ENCODE results near the gene COL24A1. TPM values are rescaled to one million over a fixed set of nuclear protein-coding genes. Genes with fewer than 3 reads are reported as not detected.
"Not testable (repeated sequence)": the region's sequence is repeated elsewhere in the genome, so short reads cannot be mapped to it uniquely, and the experiment has no call there.

Gene COL24A1
- polyA plus RNA-seq, 4 donors, result 0.07 to 2.4 (median 0.27) TPM; not detected in 1

DNA sequence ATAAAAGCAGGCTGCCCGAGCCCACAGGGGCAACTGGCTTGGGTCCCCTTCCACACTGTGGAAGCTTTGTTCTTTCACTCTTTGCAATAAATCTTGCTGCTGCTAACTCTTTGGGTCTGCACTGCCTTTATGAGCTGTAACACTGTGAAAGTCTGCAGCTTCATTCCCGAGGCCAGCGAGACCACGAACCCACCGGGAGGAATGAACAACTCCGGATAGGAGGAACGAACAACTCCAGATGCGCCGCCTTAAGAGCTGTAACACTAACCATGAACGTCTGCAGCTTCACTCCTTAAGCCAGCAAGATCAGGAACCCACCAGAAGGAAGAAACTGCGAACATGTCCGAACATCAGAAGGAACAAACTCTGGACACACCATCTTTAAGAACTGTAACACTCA is 45.0 kb downstream of the COL24A1 start:
- not testable (repeated sequence) for H3K9me3 ChIP-seq (ENCODE audit: control insufficient read depth in 2 of 2, insufficient read depth in 1 of 2, low read depth in 1 of 2, low read length in 1 of 2); H3K36me3 ChIP-seq (ENCODE audit: control insufficient read depth in 3 of 3, insufficient read depth in 2 of 3, low read depth in 1 of 3, low read length in 3 of 3); H3K27me3 ChIP-seq (ENCODE audit: control insufficient read depth in 3 of 3, insufficient read depth in 3 of 3, low read length in 3 of 3); H3K4me3 ChIP-seq (ENCODE audit: low read depth in 1 of 3, low read length in 3 of 3); H3K27ac ChIP-seq (ENCODE audit: low read depth in 1 of 3, low read length in 2 of 3); H3K4me1 ChIP-seq (ENCODE audit: control insufficient read depth in 3 of 3, insufficient read depth in 2 of 3, low read depth in 1 of 3, low read length in 2 of 3); DNase-seq; FAIRE-seq
- 88 to 93% (median 92%) methylated on average over 12 of the region's 12 CpGs for WGBS, 3 donors

DNA sequence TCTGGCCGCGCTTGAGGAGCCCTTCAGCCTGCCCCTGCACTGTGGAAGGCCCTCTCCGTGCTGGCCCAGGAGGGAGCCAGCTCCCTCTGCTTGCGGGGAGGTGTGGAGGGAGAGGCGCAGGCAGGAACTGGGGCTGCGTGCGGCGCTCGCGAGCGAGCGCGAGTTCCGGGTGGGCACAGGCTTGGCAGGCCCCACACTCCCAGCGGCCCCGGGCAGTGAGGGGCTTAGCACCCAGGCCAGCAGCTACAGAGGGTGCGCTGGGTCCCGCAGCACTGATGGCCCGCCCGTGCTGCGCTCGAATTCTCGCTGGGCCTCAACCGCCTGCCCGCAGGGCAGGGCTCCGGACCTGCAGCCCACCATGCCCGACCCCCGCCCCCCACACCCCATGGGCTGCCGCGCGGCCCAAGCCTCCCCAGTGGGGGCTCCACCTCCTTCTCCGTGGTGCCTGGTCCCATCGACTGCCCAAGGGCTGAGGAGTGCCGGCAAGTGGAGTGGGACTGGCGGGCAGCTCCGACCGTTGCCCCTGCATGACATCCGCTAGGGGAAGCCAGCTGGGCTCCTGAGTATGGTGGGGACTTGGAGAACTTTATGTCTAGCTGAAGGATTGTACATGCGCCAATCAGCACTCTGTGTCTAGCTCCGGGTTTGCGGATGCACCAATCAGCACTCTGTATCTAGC is 46.0 kb downstream of the COL24A1 start:
- Histone ChIP-seq H3K9me3 (ENCODE audit: control insufficient read depth in 2 of 2, insufficient read depth in 1 of 2, low read depth in 1 of 2, low read length in 1 of 2) (no peaks in the 10 kb centered on the region), H3K4me1 (ENCODE audit: control insufficient read depth in 3 of 3, insufficient read depth in 2 of 3, low read depth in 1 of 3, low read length in 2 of 3) (no peaks in the 10 kb centered on the region), H3K4me3 (ENCODE audit: low read depth in 1 of 3, low read length in 3 of 3) (no peak overlapping the region), H3K27me3 (ENCODE audit: control insufficient read depth in 3 of 3, insufficient read depth in 3 of 3, low read length in 3 of 3) (no peaks in the 10 kb centered on the region), H3K27ac (ENCODE audit: low read depth in 1 of 3, low read length in 2 of 3) (no peak overlapping the region), H3K36me3 (ENCODE audit: control insufficient read depth in 3 of 3, insufficient read depth in 2 of 3, low read depth in 1 of 3, low read length in 3 of 3) (no peaks in the 10 kb centered on the region)
- 97 to 98% (median 97%) methylated on average over 38 to 41 of the region's 41 CpGs for WGBS, 3 donors
- FAIRE-seq, result no peak
- no peak for DNase-seq

- DNase-seq (no peak), FAIRE-seq (no peak)
- Histone ChIP-seq H3K36me3 (ENCODE audit: control insufficient read depth in 3 of 3, insufficient read depth in 2 of 3, low read depth in 1 of 3, low read length in 3 of 3) (no peaks in the 10 kb centered on the region), H3K9me3 (ENCODE audit: control insufficient read depth in 2 of 2, insufficient read depth in 1 of 2, low read depth in 1 of 2, low read length in 1 of 2) (no peaks in the 10 kb centered on the region), H3K4me3 (ENCODE audit: low read depth in 1 of 3, low read length in 3 of 3) (no peak overlapping the region), H3K27me3 (ENCODE audit: control insufficient read depth in 3 of 3, insufficient read depth in 3 of 3, low read length in 3 of 3) (no peaks in the 10 kb centered on the region), H3K4me1 (ENCODE audit: control insufficient read depth in 3 of 3, insufficient read depth in 2 of 3, low read depth in 1 of 3, low read length in 2 of 3) (no peaks in the 10 kb centered on the region), H3K27ac (ENCODE audit: low read depth in 1 of 3, low read length in 2 of 3) (no peak overlapping the region)
- 66 to 89% (median 83%) methylated on average over 2 of the region's 2 CpGs for WGBS, 3 donors
Measured at GRCh38 chr1:86105533-86105866, 51.1 kb downstream of the COL24A1 start.

DNA sequence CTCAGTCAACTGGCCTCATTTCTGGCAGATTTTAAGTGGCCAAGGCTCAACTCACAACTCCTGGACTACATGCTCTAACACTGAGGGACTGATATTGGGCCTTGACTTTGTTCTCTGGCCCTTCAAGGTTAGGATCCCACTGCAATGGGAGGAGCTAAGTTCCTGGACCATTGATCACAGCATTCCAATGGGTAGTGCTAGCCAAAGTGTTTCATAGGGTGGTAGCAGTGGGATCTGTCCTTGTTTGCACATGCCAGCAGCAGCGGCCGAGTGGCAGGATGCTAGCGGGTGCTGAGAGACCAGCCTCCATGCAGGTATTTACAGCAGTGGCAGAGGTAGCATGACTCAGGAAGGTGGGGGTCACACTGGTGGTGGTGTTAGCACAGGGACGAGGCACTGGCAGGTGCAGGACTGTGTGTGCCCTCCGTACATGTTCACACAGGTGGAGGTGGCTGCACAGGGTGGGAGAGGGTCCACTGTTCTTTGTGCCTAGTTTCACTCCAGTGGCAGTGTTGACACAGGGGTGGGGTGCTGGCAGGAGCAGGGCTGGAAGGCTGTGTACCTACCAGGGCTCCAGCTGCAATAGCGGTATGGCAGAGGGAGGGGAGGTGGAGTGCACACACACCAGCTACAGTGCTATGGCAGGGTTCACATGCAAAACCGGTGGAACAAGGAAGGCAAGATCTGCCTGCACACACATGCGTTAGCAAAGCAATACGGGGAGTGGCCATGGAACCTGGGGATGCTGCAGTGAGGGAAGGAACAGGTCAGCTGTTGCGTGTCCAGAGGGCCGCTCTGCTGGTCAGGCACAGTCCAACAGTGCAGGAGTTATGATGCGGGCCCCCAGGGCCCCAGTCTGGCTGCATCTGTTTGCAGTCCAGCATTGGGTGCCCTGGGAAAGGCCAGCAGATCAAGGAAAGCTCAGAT is 51.7 kb downstream of the COL24A1 start:
- H3K4me1 ChIP-seq (ENCODE audit: control insufficient read depth in 3 of 3, insufficient read depth in 2 of 3, low read depth in 1 of 3, low read length in 2 of 3), result no peaks in the 10 kb centered on the region
- H3K4me3 ChIP-seq (ENCODE audit: low read depth in 1 of 3, low read length in 3 of 3), result no peak overlapping the region
- no peak overlapping the region for H3K27ac ChIP-seq (ENCODE audit: low read depth in 1 of 3, low read length in 2 of 3)
- WGBS, 3 donors, result 52 to 77% (median 61%) methylated on average over 12 of the region's 12 CpGs
- DNase-seq, result peak in 1 of 2 donors; percentile 22
- H3K36me3 ChIP-seq (ENCODE audit: control insufficient read depth in 3 of 3, insufficient read depth in 2 of 3, low read depth in 1 of 3, low read length in 3 of 3), result no peaks in the 10 kb centered on the region
- H3K9me3 ChIP-seq (ENCODE audit: control insufficient read depth in 2 of 2, insufficient read depth in 1 of 2, low read depth in 1 of 2, low read length in 1 of 2), result no peaks in the 10 kb centered on the region
- H3K27me3 ChIP-seq (ENCODE audit: control insufficient read depth in 3 of 3, insufficient read depth in 3 of 3, low read length in 3 of 3), result no peaks in the 10 kb centered on the region
- no peak for FAIRE-seq

- H3K4me3 ChIP-seq (ENCODE audit: low read depth in 1 of 3, low read length in 3 of 3), result no peak overlapping the region
- FAIRE-seq, result no peak
- no peaks in the 10 kb centered on the region for H3K4me1 ChIP-seq (ENCODE audit: control insufficient read depth in 3 of 3, insufficient read depth in 2 of 3, low read depth in 1 of 3, low read length in 2 of 3)
- no peaks in the 10 kb centered on the region for H3K27me3 ChIP-seq (ENCODE audit: control insufficient read depth in 3 of 3, insufficient read depth in 3 of 3, low read length in 3 of 3)
- no peak overlapping the region for H3K27ac ChIP-seq (ENCODE audit: low read depth in 1 of 3, low read length in 2 of 3)
- DNase-seq, result no peak
- WGBS, 3 donors, result 43 to 56% (median 51%) methylated on average over 2 of the region's 2 CpGs
- no peaks in the 10 kb centered on the region for H3K36me3 ChIP-seq (ENCODE audit: control insufficient read depth in 3 of 3, insufficient read depth in 2 of 3, low read depth in 1 of 3, low read length in 3 of 3)
- H3K9me3 ChIP-seq (ENCODE audit: control insufficient read depth in 2 of 2, insufficient read depth in 1 of 2, low read depth in 1 of 2, low read length in 1 of 2), result no peaks in the 10 kb centered on the region
Measured at GRCh38 chr1:86101616-86102015, 55.0 kb downstream of the COL24A1 start.

- Histone ChIP-seq H3K9me3 (ENCODE audit: control insufficient read depth in 2 of 2, insufficient read depth in 1 of 2, low read depth in 1 of 2, low read length in 1 of 2) (no peaks in the 10 kb centered on the region), H3K27ac (ENCODE audit: low read depth in 1 of 3, low read length in 2 of 3) (no peak overlapping the region), H3K27me3 (ENCODE audit: control insufficient read depth in 3 of 3, insufficient read depth in 3 of 3, low read length in 3 of 3) (no peaks in the 10 kb centered on the region), H3K4me3 (ENCODE audit: low read depth in 1 of 3, low read length in 3 of 3) (no peak overlapping the region), H3K4me1 (ENCODE audit: control insufficient read depth in 3 of 3, insufficient read depth in 2 of 3, low read depth in 1 of 3, low read length in 2 of 3) (no peaks in the 10 kb centered on the region), H3K36me3 (ENCODE audit: control insufficient read depth in 3 of 3, insufficient read depth in 2 of 3, low read depth in 1 of 3, low read length in 3 of 3) (no peaks in the 10 kb centered on the region)
- FAIRE-seq, result no peak
- 21 to 48% (median 47%) methylated on average over 1 of the region's 1 CpG for WGBS, 3 donors
- DNase-seq, result no peak
Measured at GRCh38 chr1:86100401-86100800, 56.2 kb downstream of the COL24A1 start.

DNA sequence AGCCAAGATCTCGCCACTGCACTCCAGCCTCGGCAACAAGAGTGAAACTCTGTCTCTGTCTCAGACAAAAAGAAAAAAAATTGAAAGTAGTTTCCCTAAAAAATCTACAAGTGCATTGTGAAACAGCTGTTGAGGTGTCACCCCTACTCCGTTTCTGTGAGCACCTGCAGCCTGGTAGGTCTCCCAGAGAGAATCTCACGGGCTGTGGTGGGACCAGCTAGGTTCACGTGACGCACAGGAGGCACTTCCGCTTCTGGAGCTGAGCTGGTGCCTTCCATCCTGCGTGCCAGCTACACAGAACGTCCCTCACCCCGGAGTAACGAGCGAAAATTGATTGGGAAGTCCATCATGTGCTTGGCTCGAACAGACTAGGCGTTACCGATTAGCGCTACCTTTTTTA is 66.8 kb downstream of the COL24A1 start:
- H3K4me3 ChIP-seq (ENCODE audit: low read depth in 1 of 3, low read length in 3 of 3), result no peak overlapping the region

DNA sequence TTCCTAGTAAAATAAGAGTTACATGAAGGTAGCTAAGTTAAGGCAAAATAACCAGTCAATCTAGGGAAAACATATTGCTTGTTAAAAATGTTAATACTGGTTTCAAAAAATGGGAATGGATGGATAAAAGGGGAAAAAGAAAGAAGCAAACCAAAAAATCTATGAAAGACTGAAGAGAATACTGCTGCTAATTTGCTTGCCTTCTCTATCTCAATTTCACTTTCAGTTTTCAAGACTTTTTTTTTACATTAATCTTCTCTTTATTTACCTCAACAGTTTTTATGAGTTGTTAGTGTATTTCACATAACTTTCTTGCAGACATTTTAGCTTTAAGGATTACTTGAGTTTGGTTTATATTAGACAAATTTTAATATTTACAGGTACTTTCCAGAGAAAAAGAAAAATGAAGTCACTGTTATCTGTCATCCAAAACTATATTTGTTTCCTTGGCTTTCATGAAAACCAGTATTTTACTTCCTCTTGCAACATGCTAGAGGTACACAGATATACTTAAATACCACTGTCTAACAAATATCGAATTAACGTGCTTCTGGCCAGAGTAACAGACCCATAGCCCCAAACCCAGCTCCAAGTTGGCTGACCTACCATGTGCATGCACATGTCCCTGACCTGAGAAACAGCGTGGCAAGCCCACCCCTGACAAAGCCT is 70.7 kb downstream of the COL24A1 start:
- no peaks in the 10 kb centered on the region for H3K4me1 ChIP-seq (ENCODE audit: control insufficient read depth in 3 of 3, insufficient read depth in 2 of 3, low read depth in 1 of 3, low read length in 2 of 3)
- FAIRE-seq, result no peak
- H3K36me3 ChIP-seq (ENCODE audit: control insufficient read depth in 3 of 3, insufficient read depth in 2 of 3, low read depth in 1 of 3, low read length in 3 of 3), result no peaks in the 10 kb centered on the region
- no peak overlapping the region for H3K27ac ChIP-seq (ENCODE audit: low read depth in 1 of 3, low read length in 2 of 3)
- no peaks in the 10 kb centered on the region for H3K9me3 ChIP-seq (ENCODE audit: control insufficient read depth in 2 of 2, insufficient read depth in 1 of 2, low read depth in 1 of 2, low read length in 1 of 2)
- DNase-seq, result no peak
- WGBS, 3 donors, result 73 to 85% (median 76%) methylated on average over 3 of the region's 3 CpGs
- H3K4me3 ChIP-seq (ENCODE audit: low read depth in 1 of 3, low read length in 3 of 3), result no peak overlapping the region
- no peaks in the 10 kb centered on the region for H3K27me3 ChIP-seq (ENCODE audit: control insufficient read depth in 3 of 3, insufficient read depth in 3 of 3, low read length in 3 of 3)

More for the DNA sequence above, 66.8 kb downstream of the COL24A1 start:
- no peak for DNase-seq
- H3K27me3 ChIP-seq (ENCODE audit: control insufficient read depth in 3 of 3, insufficient read depth in 3 of 3, low read length in 3 of 3), result no peaks in the 10 kb centered on the region
- no peak for FAIRE-seq
- no peaks in the 10 kb centered on the region for H3K9me3 ChIP-seq (ENCODE audit: control insufficient read depth in 2 of 2, insufficient read depth in 1 of 2, low read depth in 1 of 2, low read length in 1 of 2)
- no peak overlapping the region for H3K27ac ChIP-seq (ENCODE audit: low read depth in 1 of 3, low read length in 2 of 3)
- WGBS, 3 donors, result 85 to 92% (median 87%) methylated on average over 16 of the region's 16 CpGs
- no peaks in the 10 kb centered on the region for H3K4me1 ChIP-seq (ENCODE audit: control insufficient read depth in 3 of 3, insufficient read depth in 2 of 3, low read depth in 1 of 3, low read length in 2 of 3)
- no peaks in the 10 kb centered on the region for H3K36me3 ChIP-seq (ENCODE audit: control insufficient read depth in 3 of 3, insufficient read depth in 2 of 3, low read depth in 1 of 3, low read length in 3 of 3)

Measured in small intestine (tissue), 7 donors.